ENCODE measurements around the gene SAMSN1. TPM values are rescaled to one million over a fixed set of nuclear protein-coding genes. Genes with fewer than 3 reads are reported as not detected.

Gene SAMSN1
- total RNA-seq, 1 donor from 2014 or later, result 18.2 TPM

GRCh38 chr21:14482165-14482564 lies 64.0 kb downstream of the SAMSN1 start:
- Histone ChIP-seq H3K36me3 (no peaks in the 10 kb centered on the region), H3K27ac (peak overlapping the region; percentile 39), H3K27me3 (no peaks in the 10 kb centered on the region), H3K9me3 (no peaks in the 10 kb centered on the region), H3K4me3 (no peak overlapping the region), H3K4me1 (peaks cover 3% of the 10 kb centered on the region)
- DNase-seq (no peak), ATAC-seq (peak; percentile 69)
- TF ChIP-seq CTCF (IDR thresholded peaks at IDR 0.05), result no peak
- intact Hi-C loops (cut with DNase I), result no loop called here

- intact Hi-C loops (cut with DNase I), result no loop called here
- TF ChIP-seq CTCF (IDR thresholded peaks at IDR 0.05), result no peak
- Histone ChIP-seq H3K4me1 (peaks cover 3% of the 10 kb centered on the region), H3K27ac (no peak overlapping the region), H3K36me3 (no peaks in the 10 kb centered on the region), H3K9me3 (no peaks in the 10 kb centered on the region), H3K27me3 (no peaks in the 10 kb centered on the region), H3K4me3 (no peak overlapping the region)
- no peak for DNase-seq
- ATAC-seq, result peak; percentile 41
Measured at GRCh38 chr21:14480411-14481031, 65.6 kb downstream of the SAMSN1 start.

- ATAC-seq (no peak), DNase-seq (no peak)
- TF ChIP-seq CTCF (IDR thresholded peaks at IDR 0.05), result no peak
- H3K27me3 ChIP-seq, result no peaks in the 10 kb centered on the region
- peaks cover 3% of the 10 kb centered on the region for H3K4me1 ChIP-seq
- H3K36me3 ChIP-seq, result no peaks in the 10 kb centered on the region
- H3K9me3 ChIP-seq, result no peaks in the 10 kb centered on the region
- no peak overlapping the region for H3K4me3 ChIP-seq
- no peak overlapping the region for H3K27ac ChIP-seq
- intact Hi-C loops (cut with DNase I), result no loop called here
Measured at GRCh38 chr21:14479241-14479786, 66.8 kb downstream of the SAMSN1 start.

GRCh38 chr21:14477841-14478240 lies 68.3 kb downstream of the SAMSN1 start:
- no peak for TF ChIP-seq CTCF (IDR thresholded peaks at IDR 0.05)
- DNase-seq (no peak), ATAC-seq (no peak)
- H3K36me3 ChIP-seq, result no peaks in the 10 kb centered on the region
- H3K27me3 ChIP-seq, result no peaks in the 10 kb centered on the region
- H3K27ac ChIP-seq, result no peak overlapping the region
- no peak overlapping the region for H3K4me3 ChIP-seq
- intact Hi-C loops (cut with DNase I), result no loop called here
- H3K4me1 ChIP-seq, result peaks cover 3% of the 10 kb centered on the region
- no peaks in the 10 kb centered on the region for H3K9me3 ChIP-seq

GRCh38 chr21:14477133-14477532 lies 69.0 kb downstream of the SAMSN1 start:
- H3K4me3 ChIP-seq, result no peak overlapping the region
- ATAC-seq (no peak), DNase-seq (no peak)
- no peaks in the 10 kb centered on the region for H3K9me3 ChIP-seq
- peaks cover 3% of the 10 kb centered on the region for H3K4me1 ChIP-seq
- intact Hi-C loops (cut with DNase I), result no loop called here
- TF ChIP-seq CTCF (IDR thresholded peaks at IDR 0.05), result no peak
- no peaks in the 10 kb centered on the region for H3K27me3 ChIP-seq
- H3K36me3 ChIP-seq, result no peaks in the 10 kb centered on the region
- no peak overlapping the region for H3K27ac ChIP-seq
